NCI-H82 treated with DMSO at 0.1 percent for 48 hours (cell line): ENCODE measurements around the gene CCND1.

Experiments used
- DNase-seq: peaks from one replicate; lab custom pipeline; 2025; ENCODE audit not compliant: unreplicated experiment; lab: John Stamatoyannopoulos, UW

The CCND1 gene

DNA sequence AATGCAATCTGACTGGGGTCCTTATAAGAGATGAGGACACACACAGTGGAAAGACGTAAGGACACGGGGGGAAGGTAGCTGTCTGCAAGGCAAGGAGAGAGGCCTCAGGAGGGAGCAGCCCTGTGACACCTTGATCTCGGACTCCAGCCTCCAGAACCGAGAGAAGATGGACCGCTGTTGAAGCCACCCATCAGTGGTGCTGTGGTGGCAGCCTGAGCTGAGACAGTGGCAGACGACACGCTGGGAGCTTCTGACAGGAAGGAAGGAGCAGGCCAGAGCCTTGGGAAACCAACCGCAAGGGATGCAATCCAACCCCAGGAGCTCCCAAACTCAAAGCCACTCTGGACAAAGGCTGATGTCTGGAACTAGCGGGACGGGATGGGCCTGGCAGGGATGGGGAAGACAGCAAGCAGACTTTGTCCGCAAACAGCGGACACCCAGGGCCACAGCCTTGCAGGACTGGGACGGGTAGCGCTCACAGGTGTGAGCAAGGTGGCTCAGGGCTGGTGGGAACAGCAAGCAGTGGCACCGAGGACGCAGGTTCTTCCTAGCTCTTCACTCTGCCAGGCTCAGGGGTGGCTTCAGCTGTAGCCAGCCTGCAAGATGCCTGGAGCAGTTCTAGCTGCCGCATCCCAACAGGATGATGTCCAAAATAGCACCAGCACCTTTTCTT lies 23.3 kb downstream of the CCND1 start:
- DNase-seq = no peak

DNA sequence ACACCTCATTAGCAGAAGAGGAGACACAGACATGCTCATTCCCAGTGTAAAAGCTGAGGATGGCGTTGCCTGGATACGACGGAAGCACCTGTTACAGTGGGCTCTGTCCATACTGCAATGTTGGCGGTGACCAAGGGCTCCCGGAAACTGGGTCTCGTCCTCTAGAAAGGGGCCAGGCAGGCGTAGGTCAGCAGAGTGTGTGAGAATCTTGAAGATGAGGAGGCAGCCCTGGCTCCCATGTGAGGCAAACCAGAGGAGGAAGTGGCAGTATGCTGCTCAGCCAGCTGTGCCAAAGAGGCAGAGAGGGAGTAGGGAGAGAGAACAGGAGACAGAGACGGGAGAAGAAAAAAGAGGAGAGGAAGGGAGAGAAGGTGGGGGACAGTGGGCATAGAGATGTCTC lies 23.9 kb downstream of the CCND1 start:
- DNase-seq = no peak

DNA sequence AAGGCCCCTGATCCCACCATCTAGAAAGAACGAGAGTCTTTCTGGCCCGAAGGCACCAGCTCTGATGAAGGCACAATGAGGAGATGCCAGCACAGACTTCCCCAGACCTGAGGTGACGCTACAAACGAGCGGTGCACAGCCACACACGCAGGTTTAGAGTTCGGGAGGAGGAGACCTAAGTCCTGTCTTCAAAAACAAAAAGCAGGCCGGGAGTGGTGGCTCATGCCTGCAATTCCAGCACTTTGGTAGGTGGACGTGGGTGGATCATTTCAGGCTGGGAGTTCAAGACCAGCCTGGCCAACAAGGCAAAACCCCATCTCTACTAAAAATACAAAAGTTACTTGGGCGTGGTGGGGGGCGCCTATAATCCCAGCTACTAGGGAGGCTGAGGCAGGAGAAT lies 24.7 kb downstream of the CCND1 start:
- no peak for DNase-seq

DNA sequence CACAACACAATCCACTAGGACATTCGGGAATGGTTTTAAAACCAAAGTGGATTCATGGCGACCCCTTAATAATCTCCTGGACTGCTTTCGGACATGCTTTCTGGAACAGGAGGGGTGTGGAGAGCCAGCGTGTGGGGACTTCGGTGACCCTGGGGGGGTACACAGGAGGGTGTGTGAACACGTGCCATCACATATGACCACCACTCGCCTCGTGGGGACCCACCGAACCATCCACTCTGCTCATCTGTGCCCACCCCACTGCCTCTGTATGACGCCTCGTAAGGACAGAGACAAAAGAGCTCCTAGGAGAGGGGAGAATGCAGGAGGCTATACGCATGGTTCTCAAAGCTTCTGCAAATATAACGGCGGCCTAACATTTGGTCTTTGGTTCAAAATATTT lies 25.3 kb downstream of the CCND1 start:
- no peak for DNase-seq

DNA sequence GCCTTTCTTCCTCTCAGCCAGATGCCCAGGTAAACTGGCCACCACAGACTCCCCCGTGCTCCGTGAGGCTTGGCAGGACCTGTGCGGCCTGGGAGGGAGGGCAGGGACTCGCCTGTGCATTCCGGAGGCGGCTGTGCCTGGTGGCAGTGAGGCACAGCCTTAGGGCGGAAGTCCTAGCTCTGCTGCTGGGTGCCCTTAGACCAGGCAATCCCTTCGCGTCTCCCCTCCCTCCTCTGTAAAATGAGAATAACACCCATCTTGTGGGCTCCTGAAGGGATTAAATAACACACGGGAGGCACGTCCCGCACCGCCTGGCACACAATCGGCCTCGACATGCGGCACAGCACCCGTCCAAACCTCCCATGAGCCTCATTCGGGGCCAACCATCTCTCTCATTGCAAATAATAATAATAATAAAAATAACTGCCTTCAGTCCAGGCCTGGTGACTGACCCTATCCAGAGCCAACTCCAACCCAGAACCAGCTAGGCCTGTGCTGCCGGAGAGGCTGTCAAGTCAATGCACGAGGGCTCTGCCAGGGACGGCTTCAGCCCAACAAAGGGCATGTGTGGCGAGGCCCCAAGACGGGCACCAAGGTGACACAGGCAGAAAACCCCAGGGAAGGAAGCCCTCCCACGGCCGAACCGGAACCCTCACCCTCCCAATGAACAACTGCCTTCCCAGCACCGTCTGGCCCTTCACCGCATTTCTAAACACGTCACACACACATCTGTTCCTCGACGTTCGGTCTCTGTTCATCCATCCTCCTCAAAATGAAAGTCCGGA lies 26.0 kb downstream of the CCND1 start:
- no peak for DNase-seq

DNA sequence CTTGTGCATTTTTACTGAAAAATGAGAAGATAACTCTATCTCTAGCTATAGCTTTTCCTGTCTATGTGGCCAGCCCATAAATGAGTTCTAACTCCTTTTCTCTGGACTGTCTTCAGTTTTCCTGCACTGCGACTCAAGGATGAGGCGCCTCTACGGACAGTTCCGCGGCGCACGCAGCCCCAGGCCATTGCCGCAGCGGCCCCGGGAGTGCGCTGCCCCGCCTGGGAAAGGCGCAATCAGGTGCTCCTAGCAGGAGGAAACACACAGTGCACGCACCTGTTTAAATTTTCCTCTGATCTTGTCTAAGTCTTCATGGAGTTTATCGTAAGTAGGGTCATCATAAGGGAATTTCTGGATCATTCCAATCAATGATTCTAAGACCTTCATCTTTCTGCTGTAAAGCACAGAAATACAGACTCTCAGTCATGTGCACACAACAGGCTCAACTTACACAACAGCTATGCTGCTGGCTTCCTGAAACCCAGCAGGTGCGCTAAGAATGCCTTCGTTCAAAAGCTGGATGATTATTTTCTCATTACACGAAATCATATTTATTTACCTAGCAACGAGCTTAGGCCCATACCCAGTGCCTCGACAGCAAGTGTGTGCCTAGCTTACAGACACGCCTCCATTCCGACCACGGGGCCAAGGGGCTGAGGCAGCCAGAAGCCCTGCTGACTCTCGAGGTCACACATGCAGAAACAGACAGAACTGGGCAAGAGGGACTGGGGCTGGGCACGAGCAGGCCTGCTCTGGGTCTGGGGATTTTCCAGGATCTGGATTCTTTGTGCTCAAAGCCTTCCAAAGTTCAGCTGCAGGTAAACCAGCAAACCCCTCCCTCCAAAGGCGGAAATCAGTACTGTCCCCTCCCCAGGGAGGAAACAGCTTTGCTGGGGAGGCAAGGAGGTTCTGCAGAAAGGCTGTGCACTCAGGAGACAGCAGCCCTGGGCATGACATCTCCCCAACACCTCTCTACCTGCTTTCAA lies 27.0 kb downstream of the CCND1 start:
- no peak for DNase-seq

DNA sequence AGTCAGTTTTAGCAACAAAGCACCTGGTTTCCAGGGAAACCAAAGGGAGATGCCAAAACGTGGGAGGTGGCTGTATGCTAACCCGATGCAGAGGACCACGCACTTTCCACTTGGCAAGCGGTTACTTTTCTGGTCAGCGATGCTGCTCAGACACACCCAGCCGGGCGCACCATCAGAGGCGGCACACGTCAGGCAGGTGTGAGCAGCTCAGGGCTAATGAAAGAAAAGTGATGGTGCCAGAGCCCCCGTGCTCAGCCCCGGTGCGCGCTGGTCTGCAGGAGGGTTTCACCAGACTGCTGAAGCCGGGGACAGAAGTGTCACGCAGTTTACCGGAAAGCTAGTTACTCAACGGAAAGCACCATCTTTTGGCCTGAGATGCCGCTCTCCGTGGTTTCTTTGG lies 28.5 kb downstream of the CCND1 start:
- no peak for DNase-seq

DNA sequence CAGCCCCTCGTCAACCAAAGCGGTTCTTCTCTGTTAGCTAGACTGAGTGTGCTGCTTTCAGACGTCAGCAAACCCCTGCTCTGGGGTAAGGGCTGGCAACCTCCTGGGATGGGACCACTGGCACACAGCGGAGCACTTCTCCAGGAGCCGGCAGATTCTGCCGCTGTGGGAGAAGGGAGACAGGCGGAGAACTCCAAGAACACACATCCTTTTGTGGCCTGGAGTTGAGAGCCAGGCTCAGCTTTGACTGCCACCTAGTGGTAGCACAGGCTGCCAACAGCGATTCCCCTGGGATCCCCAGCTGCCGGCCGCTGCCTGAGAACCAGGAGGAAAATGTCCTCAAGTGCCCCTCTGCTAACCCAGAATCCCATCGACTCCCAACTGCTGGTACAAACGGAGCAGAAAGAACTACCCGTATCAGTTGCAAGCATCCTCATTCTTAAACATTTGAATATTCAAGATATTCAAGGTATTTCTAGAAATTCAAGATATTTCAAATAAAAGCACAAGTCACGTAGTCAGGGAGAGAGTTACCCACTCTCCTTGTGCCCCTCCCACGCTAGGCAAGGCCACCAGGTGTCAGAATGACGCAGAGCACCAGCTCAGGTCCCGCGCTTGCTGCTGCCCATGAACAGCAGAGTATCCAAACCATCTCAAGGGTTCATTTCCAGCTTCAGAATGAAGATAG lies 29.3 kb downstream of the CCND1 start:
- DNase-seq = peak; percentile 21

DNA sequence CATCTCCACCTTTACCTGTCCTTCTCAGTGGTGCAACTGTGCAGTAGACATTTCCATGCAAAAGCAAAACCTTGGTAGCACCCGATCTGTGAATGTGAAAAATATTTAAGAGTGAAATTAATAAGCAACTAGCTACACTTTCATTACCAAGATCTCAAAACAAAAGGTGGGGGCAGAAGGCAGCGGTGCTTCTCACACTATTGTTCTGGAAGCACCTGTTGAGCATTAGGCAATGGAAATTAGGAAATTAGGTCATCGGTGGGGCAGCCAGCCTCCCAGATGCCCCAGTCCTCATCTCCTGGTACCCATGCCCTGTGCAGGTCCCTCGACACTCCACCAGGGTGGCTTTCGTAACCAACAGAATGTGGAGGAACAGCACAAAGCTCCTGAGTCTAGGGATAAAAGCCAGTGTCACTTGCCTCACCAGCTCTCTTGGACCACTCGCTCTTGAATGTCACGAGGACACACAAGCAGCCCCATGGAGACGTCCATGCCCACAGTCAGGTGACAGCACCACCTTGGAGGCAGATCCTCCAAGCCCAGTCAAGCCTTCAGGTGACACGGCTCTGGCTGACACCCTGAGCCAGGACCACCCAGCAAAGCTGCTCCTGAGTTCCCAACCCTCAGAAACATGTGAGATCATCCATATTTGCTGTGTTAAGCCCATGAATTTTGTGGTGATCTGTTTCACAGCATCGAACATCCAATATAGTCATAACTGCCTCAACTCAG lies 30.9 kb downstream of the CCND1 start:
- no peak for DNase-seq

DNA sequence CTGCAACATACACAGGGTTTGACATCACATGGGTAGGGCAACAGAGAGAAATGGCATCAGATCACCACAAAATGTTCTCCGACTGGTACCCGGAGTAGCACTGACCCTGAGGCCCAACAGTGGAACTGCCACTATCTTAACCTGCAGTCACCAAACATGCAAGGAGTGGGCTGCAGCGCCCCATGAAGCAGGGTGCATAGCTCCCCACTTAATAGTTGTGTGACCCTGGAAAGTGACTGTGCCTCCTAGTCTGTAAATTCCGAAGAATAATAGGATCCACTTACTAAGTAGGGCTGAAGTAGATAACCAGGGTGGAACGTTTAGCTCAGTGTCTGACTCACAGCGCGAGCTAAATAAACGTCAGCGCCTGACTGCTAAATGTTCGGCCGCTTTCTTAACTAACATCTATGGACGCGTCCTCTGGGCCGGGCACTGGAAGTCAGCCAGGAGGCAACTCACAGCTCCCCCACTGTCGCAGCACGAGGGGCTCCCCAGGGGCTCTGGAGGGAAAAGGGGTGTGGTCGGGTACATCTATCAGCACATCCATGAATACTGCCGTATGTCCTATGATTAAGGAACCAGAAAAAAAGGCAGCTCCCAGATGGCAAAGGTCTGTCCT lies 33.4 kb downstream of the CCND1 start:
- no peak for DNase-seq

DNA sequence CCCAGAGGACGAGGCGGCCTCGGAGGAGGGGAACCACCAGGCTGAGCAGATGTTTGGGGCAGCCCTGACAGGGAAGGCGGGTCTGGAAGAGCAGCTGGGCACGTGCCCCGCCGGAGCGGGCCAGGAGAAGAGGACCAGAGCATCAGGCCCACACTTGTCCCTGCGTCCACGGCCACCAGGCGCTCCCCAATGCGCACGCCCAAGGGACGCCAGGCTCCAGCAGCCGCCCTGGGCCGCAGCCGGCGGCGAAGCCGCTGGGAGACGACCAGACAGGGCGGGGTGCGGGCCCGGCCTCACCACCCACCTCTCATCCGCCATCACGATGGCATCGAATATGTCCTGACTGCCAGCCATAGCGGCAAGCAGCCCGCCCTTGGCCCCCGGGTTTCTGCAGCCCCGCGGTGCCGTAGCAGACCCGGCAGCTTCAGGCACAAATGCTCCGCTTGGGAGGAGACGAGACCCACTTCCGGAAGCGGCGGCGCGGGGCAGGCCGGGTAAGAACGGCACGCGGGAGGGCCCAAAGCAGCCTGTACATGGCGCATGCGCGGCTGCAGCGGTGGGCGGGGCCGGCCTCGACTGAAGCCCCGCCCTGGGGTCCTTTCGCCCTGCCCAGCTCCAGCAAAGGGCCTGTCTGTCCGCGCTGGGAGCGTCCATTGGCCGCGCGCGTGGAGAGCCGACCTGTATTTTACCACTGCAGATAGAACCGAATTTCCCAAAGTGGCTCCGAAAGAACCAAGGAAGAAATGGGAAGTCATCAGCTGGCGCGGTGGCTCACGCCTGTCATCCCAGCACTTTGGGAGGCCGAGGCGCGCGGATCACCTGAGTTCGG lies 34.1 kb downstream of the CCND1 start, which contains the start of gene LTO1:
LTO1 (minus strand) TSS at position 468 of the 829 bp plus-strand sequence; CDS start at position 354, 114 bp downstream.
- DNase-seq = peak; percentile 65

DNA sequence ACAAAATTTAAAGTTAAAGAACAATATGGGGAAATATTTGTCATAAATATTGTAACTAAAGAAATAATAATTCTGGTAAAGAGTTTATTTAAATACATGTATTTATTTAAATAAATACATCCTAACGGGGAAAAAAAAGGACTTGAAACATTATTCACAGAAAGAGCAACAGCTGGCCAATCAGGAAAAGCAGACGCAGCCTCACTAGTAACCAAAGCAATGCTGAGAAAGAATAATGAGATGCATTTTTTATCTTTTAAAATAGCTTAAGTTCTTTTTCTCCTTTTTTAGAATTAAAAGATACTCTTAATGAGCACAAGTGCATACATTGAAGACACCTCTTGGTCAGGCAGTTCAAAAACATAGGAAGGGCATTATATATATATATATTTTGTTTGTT lies 36.8 kb downstream of the CCND1 start:
- no peak for DNase-seq

DNA sequence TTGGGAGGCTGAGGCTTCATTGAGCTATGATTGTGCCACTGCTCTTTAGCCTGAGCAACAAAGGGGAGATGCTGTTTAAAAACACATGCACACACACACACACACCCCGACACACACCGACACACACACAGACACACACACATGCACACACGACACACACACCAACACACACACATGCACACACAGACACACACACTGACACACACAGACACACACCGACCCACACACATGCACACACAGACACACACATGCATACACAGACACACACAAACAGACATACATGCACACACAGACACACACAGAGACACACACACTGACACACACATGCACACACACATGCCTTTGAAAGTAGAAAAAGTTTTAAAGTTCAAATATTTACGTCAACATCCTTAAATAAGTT lies 39.7 kb downstream of the CCND1 start:
- no peak for DNase-seq

DNA sequence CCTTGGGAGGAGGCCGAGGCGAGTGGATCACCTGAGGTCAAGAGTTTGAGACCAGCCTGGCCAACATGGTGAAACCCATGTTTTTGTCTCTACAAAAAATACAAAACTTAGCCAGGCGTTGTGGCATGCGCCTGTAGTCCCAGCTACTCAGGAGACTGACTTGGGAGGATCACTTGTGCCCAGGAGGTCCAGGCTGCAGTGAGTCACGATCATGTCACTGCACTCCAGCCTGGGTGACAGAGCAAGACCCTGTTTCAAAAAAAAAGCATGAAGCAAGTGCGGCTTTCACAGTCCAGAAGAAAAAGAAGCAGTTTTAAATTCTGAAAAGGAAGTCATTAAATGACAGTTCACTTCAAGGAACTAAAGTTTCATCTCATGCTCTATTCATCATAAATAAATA lies 41.3 kb downstream of the CCND1 start:
- DNase-seq = no peak

DNA sequence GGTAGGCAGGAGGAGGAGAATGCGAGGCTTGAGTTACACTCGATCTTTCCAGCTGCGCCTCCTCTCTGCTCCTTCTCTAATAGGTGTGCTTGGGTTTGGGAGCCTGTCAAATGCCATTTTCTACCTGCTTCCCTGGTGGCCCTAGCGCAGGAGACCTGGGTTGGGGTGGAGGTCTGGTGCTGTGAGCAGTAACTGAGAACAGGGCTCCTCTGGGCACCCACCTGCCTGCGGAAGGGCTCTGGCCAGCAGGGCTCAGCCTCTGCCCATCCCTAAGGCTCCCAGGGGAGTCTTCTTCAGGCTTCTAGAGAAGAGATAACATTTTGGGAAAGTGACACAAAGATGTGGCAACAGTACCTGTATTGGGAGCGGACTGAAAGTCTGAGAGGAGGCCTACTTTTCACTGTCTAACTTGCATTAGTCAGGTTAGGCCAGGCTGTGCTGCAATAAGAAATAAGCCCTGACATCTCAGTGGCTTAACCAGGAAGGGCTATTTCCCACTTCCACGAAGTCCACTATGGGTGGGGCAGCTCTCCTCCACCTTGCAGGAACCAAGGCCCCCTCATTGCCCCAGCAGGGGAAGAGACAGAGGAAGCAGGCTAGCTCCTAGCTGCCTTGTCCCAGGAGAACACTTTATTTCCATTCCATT lies 41.8 kb downstream of the CCND1 start:
- no peak for DNase-seq

DNA sequence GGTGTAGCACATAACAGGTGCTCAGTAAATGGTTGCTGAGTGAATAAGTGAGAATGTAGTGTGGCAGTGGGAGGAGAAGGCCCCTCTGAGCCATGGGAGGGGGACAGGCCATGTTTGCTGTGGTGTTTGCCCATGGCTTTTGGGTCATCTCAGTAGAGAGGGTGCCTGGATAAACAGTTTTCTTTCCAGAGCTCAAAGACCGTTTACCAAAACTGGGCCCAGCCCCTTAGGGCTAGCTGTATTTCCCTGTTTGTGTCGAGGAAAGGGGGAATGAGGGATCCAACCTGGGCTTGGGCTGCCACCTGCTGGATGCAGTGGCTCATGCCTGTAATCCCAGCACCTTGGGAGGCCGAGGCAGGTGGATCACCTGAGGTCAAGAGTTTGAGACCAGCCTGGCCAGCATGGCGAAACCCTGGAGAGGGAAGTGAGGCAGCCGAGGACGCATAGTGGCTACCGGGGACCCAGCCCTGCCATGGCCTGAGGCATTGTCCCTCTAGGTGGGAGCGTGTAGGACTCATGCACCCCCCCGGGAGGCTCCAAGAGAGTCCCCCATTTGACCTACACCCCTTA lies 42.9 kb downstream of the CCND1 start:
- DNase-seq = no peak

DNA sequence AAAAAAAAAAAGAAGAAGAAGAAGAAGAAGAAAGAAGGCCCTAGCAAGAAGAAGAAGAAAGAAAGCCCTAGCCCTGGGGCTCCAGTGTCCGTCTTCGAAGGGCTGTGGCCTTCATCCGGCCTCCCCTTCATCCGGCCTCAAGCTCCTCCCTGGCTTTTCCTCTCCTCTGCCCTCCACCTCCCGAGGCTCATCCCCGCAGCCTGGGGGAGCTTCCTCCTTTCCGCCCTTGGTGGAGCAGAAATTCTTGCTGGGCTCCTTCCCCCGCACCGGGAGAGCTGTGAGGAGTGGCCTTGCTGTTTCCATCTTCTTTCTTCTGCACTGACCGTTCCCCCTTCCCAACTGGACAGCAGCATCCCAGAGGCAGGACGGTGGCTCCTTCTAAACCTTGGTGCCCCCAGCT lies 43.7 kb downstream of the CCND1 start:
- no peak for DNase-seq

DNA sequence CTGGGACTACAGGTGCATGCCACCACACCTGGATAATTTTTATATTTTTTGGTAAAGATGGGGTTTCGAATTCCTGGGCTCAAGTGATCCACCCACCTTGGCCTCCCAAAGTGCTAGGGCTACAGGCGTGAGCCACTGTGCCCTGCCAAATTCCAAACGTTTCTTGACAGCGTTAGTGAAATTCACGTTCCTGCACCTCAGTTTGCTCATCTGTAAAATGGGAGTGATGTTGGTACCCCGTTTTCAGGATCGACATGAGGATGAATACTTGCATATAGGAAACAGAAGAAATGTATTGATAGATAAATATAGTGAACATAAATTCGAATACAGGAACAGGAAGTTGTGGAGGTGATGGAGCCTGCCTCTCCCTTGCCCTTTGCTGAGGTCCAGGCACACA lies 44.4 kb downstream of the CCND1 start:
- DNase-seq = no peak
